ES-I3 (cell line): ENCODE results near the gene PCMTD2.

Experiments
- H3K36me3 ChIP-seq: 2 replicates; pipeline ENCODE4 v1.6.1; 2013; ENCODE audit warnings: mild to moderate bottlenecking, low read length, control low read depth, moderate library complexity; ENCODE audit not compliant: insufficient read depth
- H3K4me1 ChIP-seq: 2 replicates; pipeline ENCODE4 v1.6.1; 2013; ENCODE audit warnings: mild to moderate bottlenecking, control low read depth, low read length; ENCODE audit not compliant: insufficient read depth
- H3K9ac ChIP-seq: 2 replicates; pipeline ENCODE4 v1.6.1; 2013; ENCODE audit warnings: low read depth, mild to moderate bottlenecking, low read length, moderate library complexity
- H3K9me3 ChIP-seq: 2 replicates; pipeline ENCODE4 v1.6.1; 2013; ENCODE audit warnings: mild to moderate bottlenecking, low read length, moderate library complexity; ENCODE audit not compliant: control insufficient read depth, insufficient read depth

PCMTD2 gene

DNA sequence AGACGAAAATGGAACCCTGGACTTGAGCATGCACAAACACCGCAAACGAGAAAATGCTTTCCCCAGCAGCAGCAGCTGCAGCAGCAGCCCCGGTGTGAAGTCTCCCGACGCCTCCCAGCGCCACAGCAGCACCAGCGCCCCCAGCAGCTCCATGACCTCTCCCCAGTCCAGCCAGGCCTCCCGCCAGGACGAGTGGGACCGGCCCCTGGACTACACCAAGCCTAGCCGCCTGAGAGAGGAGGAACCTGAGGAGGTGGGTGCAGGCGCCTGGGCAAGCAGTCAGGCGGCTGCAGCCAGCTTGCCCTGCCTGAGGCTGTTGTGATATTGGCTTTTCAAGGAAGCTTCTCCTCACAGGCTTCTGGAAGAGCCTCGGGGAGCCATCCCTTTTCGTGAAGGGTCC is 35.8 kb upstream of the PCMTD2 start:
- peaks cover 4% of the 10 kb centered on the region; the same call in 1 of the 2 replicates for H3K4me1 ChIP-seq

DNA sequence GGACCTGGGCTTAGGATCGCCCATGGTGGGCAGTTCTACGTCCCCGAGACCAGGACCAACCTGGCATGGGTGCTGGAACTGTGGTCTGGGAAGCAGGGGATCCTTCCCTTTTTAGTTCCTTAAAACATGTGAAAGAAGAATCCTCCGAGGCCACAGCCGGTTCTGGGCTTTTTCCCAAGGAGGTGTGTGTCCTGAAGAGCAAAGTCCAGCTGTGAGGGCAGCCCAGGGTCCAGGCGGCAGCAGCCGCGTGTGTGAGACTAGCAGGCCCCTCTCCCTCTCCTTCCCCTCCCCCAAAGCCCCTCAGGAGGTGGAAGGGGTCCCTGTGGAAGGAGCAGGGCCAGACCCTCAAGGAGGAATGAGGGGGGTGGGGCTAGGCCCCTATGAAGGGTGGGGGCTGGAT is 35.1 kb upstream of the PCMTD2 start:
- no peaks in the 10 kb centered on the region for H3K36me3 ChIP-seq
- H3K9ac ChIP-seq = no peak overlapping the region
- peaks cover 4% of the 10 kb centered on the region; the same call in 1 of the 2 replicates for H3K4me1 ChIP-seq
- no peaks in the 10 kb centered on the region for H3K9me3 ChIP-seq

More for the DNA sequence above, 35.8 kb upstream of the PCMTD2 start:
- H3K9ac ChIP-seq = no peak overlapping the region
- H3K36me3 ChIP-seq = no peaks in the 10 kb centered on the region
- no peaks in the 10 kb centered on the region for H3K9me3 ChIP-seq

DNA sequence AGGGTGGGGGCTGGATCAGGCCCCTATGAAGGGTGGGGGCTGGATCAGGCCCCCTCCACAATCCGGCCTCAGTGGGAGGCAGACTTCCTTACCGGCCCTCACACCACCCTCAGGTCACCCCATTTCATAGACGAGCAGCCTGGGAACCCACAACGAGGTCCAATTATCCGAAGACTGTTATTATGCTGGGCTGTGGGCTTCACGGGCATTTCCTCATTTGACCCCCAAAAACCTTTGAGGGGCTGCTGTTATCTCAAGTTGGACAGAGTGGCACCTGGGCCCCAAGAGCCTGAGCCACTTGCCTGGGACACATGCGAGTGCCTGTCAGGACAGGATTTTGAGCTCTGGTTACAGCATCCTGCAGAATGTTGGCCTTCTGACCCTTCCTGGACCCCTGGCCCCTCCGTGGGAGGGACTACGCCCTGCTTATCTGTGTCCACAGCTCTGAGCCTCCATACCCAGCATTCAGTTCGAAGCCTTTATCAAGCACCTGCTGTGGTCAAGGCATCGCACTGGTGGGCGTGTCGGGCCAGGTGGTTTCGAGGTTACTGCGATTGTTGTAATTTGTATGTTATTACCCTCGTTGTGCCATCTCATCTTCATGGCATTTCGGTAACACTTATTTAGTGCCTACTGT is 34.5 kb upstream of the PCMTD2 start:
- Histone ChIP-seq H3K4me1 (peaks cover 4% of the 10 kb centered on the region; the same call in 1 of the 2 replicates), H3K9ac (no peak overlapping the region), H3K9me3 (no peaks in the 10 kb centered on the region), H3K36me3 (no peaks in the 10 kb centered on the region)

DNA sequence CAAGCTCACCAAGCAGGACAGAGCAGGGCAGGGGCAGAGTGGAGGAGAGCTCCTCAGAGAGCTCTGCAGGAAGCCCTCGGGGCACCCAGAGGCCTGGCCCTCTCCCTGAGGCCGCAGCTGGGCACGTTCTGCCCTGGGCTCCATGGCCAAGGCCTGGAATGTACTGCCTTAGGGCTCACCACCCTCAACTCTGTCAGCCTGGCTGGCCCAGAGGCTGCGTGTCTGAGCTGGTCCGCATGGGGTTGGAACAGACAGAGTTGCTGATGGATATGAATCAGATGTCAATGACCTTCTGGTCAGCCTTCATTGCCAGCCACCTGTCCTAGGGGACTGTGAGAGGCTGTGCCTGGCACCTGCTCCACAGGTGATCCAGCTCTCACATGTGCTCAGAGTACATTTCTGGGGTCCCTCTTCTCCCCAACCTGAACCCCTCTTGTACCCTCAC is 33.2 kb upstream of the PCMTD2 start:
- H3K9ac ChIP-seq = no peak overlapping the region
- peaks cover 4% of the 10 kb centered on the region; the same call in 1 of the 2 replicates for H3K4me1 ChIP-seq

DNA sequence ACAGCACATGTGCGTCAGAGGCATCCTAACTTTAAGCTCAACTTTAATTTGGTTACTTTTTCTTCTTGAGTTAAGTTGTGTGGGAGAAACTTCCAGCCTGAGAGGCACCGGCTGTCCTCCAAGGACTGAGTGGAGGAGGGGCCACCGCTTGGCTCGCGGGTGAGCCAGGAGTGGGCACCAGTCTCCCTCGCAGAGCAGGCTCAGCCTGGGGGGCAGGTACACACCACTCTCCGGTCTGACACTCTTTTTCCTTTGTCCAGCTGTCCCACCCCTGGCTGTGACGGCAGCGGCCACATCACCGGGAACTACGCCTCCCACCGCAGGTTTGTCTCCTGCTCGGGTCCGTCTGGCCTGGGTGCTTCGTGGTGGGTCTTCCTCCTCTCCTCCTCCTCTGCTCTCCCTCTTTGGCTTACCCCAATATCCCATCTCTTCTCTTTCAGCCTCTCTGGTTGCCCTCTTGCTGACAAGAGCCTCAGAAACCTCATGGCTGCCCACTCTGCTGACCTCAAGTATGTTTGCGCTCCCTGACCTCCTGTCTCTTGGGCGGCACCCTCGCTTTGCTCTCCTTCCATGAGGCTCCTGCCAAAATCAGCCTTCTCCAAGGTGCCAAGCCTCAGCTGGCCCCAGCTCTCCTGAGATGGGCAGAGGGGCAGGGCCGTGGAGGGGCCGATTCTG is 32.6 kb upstream of the PCMTD2 start:
- Histone ChIP-seq H3K9ac (no peak overlapping the region), H3K4me1 (peaks cover 4% of the 10 kb centered on the region; the same call in 1 of the 2 replicates)

More for the DNA sequence above, 33.2 kb upstream of the PCMTD2 start:
- Histone ChIP-seq H3K36me3 (no peaks in the 10 kb centered on the region), H3K9me3 (no peaks in the 10 kb centered on the region)

DNA sequence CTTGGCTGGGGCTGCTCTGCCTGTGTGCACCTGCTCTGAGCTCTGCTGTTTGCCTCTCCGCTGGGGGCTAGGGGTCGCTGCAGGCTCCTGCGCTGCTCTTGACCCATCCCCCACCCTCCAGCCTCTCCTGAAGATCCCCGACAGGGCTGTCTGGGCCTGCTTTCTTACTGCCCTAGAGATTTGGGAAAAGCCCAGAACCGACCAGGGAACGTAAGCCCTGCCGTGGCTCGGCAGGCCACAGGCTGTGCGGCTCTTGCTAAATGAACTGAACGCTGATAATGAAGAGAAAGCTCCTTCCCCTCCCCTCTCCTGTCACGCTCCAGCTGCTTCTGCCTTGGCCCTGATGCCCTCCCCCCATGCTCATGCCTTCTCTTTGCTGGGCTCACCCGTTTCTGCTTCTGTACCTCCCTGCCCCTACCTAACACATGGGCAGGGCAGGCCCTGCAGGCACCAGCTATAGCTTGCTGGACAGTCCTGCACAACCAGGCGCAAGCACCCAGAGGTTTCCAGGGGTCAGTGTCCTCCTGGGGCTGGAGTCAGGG is 32.0 kb upstream of the PCMTD2 start:
- H3K9ac ChIP-seq = no peak overlapping the region
- no peaks in the 10 kb centered on the region for H3K36me3 ChIP-seq
- H3K9me3 ChIP-seq = no peaks in the 10 kb centered on the region
- H3K4me1 ChIP-seq = peaks cover 4% of the 10 kb centered on the region; the same call in 1 of the 2 replicates

More for the DNA sequence above, 32.6 kb upstream of the PCMTD2 start:
- Histone ChIP-seq H3K9me3 (no peaks in the 10 kb centered on the region), H3K36me3 (no peaks in the 10 kb centered on the region)

DNA sequence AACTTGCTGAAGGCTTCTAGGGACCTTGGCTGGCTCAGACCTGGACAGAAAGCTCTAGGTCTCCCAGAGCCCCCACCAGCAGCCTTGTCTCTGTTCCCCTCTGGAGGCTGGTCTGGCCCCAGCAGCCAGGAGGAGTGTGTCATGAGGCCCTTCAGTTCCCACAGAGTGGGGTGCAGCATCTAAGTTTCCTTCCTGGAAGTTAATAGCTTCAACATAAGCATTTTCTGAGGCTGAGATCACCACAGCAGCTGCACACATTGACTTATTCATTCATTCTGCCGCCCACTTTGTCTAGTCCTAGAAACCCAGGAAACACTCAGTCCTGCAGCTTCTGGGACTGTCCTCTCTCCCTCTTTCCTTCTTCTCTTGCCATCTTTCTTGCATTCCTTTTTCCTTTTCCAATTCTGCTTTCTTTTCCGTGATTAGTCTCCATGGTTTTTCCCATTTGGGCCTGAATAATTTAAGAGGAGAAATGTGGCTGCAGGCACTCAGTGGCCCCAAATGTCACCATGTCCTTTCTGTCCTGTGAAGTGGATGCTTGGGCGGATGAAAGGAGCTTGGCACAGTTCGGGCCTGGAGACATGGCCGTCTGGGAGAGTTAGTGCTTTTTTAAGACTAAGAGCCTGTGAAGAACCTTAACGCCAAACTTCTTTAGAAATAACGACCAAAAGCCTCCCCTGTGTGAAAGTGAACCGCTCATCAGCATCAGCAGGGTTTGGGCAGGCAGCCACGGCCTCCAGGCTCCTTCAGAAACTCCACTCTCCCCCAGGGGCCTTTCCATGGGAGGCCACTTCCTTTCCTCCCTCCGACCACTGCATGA is 31.0 kb upstream of the PCMTD2 start:
- H3K9me3 ChIP-seq = no peaks in the 10 kb centered on the region
- peaks cover 4% of the 10 kb centered on the region; the same call in 1 of the 2 replicates for H3K4me1 ChIP-seq
- no peak overlapping the region for H3K9ac ChIP-seq
- H3K36me3 ChIP-seq = no peaks in the 10 kb centered on the region

DNA sequence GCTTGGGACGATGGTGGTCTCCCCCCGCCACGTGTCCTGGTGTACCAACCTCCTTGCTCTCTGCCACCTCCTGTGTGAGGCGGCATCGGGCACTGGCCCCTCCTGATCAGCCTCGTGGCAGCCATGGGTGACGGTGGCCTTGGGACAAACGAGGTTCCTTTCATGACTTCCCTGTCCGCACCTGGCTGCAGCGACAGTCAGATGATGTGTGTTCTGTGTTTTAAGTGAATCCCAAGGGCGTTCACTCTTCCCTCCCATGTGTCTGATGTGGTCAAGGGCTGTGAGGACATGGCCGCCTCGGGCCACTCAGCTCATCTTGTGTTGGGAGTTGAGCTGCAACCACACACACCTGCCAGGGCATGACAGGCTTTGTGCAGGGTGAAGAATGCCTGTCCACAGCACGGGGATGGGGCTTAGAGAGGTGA is 30.4 kb upstream of the PCMTD2 start:
- Histone ChIP-seq H3K36me3 (no peaks in the 10 kb centered on the region), H3K9ac (no peak overlapping the region), H3K4me1 (peaks cover 4% of the 10 kb centered on the region; the same call in 1 of the 2 replicates), H3K9me3 (no peaks in the 10 kb centered on the region)

DNA sequence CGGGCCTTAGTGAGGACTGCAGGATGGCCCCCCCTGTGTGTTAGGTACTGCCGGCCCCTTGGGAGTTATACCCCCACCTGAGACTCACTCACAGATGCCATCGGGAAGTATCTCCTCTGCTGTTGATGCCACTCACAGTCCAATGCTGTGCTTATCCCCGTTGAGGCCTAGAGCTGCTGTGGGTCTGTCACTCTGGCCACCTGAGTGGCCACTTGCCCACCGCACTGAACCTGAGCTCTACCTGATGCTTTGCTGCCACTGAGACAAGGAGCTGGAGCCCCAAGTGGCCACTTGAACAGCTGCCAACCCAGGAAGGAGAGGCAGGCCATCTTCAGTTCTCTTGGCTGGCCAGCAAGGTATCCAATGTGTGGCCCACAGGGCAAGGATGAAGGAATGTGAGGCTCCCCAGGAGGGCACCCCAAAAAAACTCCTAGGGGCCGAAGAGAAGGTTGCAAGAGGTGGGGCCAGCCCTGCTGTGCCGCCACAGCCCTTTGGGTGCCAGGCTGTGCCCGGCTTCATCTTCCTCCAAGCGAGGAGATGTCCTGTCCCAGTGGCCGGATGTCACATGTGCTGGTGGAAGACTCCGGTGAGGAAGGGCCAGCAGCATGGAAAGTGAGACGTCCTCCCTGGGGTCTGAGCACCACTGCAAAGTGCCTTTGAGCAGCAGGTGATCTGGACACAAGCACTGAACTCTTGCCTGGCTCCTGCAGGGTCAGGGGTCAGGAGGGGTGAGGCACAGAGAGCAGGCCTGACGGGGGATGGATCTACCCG is 29.5 kb upstream of the PCMTD2 start:
- Histone ChIP-seq H3K36me3 (no peaks in the 10 kb centered on the region), H3K4me1 (peaks cover 4% of the 10 kb centered on the region; the same call in 1 of the 2 replicates), H3K9me3 (no peaks in the 10 kb centered on the region), H3K9ac (no peak overlapping the region)

DNA sequence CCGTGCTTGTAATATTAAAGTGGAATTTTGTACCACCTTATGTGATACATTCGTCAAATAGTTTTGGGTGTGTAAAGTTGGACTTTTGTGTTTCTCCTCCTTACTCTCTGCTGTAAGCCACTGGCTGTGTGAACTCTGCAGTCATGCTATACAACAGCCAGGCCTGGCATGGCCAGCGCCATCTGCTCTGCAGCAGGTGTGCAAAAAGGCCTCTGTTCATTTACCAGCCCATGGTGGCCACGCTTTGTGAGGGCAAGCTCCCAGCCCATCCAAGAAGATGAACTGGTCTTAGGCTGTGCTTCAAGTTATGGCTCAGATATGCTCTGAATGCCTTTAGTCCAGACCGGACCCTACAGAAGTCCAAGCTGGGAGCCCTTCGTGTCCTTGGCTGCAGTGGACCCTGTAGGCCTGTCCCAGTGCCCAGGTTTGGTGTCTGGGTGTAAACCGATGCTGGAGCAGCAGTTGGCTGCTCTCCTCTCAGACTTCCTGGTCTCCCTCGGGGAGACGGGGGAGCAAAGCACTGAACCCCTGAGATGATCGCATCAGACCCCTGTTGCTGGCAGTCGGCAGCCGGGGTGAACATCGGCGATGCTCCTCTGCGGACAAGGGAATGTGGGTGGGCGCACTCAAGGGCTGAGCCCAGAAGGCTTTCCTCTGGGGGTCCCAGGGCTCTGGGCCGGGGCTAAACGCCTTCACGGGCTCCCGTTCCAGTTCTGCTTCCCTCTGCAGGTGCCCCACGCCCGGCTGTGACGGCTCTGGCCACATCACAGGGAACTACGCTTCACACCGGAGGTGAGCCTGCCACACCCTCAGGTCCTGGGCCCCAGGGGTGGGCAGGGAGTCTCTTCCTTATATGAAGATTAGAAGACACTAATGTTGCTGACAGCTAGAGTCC is 28.6 kb upstream of the PCMTD2 start:
- Histone ChIP-seq H3K36me3 (no peaks in the 10 kb centered on the region), H3K9me3 (no peaks in the 10 kb centered on the region), H3K4me1 (peaks cover 4% of the 10 kb centered on the region; the same call in 1 of the 2 replicates), H3K9ac (no peak overlapping the region)

DNA sequence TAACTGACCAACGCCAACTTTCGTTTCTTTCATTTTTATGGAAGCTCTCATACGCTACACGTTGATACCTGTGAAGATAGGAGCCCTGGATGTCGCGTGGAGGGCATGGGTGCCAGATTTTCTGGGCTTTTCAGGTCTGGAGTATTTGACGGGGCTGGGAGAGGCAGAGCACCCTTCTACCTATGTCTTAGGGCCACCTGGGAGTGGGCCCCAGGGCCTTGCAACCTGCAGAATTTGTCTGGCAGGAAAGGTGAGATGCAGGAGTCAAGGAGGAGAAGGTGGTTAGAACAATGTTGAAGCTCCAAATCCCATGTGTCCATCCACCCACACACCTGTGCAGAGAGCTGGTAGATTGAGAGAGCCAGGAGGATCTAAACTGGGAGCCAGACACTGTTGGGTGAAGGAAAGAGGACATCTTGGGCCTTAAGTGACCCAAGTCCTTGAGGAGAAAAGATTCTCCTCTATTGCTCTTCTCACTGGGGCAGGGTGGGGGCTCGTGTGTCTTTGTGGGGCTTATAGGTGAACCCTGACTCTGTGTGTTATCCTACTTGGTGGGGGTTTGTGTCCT is 27.4 kb upstream of the PCMTD2 start:
- Histone ChIP-seq H3K9ac (no peak overlapping the region), H3K4me1 (peaks cover 4% of the 10 kb centered on the region; the same call in 1 of the 2 replicates), H3K9me3 (no peaks in the 10 kb centered on the region), H3K36me3 (no peaks in the 10 kb centered on the region)

DNA sequence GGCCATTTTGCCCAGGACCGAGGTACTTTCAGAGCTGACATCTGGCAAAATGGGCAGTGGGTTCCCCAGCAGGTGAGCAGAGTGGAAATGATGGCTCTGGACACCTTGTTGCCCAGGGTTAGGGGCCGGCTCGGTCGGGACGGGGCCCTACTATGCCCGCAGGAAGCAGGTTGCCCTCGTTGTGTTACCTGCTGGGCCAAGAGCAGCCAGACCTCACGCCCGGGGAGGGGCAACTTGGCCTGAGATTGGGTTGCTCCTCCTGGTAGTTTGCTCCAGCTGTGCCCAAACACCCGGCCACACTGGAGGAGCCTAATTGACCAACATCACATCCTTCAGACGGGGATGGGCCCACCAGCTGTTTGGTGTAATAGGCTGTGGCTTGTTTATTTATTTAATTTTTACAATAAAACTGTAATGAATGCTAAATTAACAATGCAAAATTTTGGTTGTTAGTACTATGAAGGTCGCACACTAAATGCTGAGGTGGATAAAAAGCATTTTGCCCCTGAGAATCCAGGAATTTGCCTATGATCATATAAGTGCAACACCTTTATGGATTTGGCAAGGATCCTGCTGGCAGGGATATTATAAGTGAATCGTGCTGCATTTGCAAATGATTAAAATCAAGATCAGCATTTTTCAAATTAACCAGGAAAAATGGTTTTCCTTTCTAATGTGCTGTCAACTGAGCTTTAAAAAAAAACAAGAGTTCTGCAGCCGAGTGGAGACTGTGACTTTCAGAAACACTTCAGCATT is 26.6 kb upstream of the PCMTD2 start:
- Histone ChIP-seq H3K36me3 (no peaks in the 10 kb centered on the region), H3K4me1 (no peaks in the 10 kb centered on the region; the same call in 1 of the 2 replicates), H3K9ac (no peak overlapping the region), H3K9me3 (no peaks in the 10 kb centered on the region)
